WI38 (cell line): ENCODE measurements around the gene STXBP4.

ENCODE experiments used
- H3K4me3 ChIP-seq: 2 replicates; pipeline ENCODE4 v1.5.1; 2011; ENCODE audit warnings: low read depth, mild to moderate bottlenecking, control low read depth, low read length
- TF ChIP-seq, protein P1 (sequence below): IDR thresholded peaks from 2 replicates; pipeline ENCODE4 v1.5.1; 2012; ENCODE audit warnings: low read depth, mild to moderate bottlenecking, control low read depth, low read length

STXBP4 gene, protein sequence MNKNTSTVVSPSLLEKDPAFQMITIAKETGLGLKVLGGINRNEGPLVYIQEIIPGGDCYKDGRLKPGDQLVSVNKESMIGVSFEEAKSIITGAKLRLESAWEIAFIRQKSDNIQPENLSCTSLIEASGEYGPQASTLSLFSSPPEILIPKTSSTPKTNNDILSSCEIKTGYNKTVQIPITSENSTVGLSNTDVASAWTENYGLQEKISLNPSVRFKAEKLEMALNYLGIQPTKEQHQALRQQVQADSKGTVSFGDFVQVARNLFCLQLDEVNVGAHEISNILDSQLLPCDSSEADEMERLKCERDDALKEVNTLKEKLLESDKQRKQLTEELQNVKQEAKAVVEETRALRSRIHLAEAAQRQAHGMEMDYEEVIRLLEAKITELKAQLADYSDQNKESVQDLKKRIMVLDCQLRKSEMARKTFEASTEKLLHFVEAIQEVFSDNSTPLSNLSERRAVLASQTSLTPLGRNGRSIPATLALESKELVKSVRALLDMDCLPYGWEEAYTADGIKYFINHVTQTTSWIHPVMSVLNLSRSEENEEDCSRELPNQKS

DNA sequence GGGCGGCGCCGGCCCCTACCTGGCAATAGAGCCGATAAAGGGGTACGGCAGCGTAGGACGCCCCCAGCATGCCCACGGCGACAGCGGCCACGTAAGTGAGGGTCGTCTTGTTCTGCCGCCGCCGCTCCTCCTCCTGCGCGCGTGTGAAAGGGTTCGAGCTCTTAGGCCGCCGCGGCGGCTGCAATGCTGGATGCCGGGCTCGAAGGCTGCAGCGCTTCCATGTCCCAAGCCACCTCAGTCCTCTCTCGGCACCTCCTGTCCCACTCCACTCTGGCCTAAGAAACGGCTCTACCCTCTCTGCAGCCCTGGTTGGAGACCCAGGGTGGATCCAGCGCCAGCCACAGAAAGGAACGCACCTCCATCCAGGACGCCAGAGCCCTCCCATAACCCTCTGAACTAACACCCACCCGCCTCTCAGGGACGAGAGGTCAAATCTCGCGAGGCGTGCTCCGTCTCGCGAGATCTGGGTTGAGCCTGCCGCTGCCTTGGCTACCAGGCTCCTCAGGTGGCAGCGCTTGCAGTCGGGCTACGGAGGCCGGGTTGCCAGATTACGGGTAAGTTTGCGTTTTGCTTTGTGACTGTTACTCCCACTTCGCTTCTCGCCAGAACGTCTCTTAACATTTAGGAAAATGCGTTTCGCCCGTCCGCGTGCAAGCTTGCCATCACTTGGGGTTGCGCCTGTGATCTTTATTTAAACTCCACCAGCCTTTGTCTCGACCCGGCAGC lies at the start of gene STXBP4, which contains the start of gene COX11:
STXBP4 (plus strand) TSS at position 504 of the 726 bp plus-strand sequence. CDS start 17,455 bp downstream, outside the sequence.
COX11 (minus strand) TSS at position 393 of the 726 bp plus-strand sequence; CDS start at position 385, 8 bp downstream.
- H3K4me3 ChIP-seq: peak within 1 kb of the TSS; percentile 97
- TF ChIP-seq, protein P1, sequence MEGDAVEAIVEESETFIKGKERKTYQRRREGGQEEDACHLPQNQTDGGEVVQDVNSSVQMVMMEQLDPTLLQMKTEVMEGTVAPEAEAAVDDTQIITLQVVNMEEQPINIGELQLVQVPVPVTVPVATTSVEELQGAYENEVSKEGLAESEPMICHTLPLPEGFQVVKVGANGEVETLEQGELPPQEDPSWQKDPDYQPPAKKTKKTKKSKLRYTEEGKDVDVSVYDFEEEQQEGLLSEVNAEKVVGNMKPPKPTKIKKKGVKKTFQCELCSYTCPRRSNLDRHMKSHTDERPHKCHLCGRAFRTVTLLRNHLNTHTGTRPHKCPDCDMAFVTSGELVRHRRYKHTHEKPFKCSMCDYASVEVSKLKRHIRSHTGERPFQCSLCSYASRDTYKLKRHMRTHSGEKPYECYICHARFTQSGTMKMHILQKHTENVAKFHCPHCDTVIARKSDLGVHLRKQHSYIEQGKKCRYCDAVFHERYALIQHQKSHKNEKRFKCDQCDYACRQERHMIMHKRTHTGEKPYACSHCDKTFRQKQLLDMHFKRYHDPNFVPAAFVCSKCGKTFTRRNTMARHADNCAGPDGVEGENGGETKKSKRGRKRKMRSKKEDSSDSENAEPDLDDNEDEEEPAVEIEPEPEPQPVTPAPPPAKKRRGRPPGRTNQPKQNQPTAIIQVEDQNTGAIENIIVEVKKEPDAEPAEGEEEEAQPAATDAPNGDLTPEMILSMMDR: 0 out of 2 replicates have a peak, but pooled peaks have one; percentile 31

DNA sequence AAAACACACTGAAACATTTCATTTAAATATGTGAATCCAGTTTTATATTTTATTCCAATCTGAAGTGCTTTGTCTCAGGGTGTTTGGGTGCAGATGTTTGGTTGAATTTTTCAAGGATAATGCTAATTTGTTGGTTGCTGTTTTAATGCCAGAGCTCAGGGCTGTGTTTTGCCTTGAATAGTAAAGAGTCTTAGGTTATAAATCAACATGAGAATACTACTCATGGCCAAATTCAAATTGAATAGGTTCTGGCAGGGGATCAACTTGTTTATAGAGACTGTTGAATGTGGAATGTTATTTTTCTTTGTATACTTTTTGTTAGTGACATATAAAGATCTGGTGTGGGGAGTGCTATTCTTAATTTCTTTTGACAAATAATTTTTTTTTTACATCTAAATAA lies 49.1 kb upstream of the STXBP4 start:
- TF ChIP-seq, protein P1: no peak
- no peak overlapping the region for H3K4me3 ChIP-seq

DNA sequence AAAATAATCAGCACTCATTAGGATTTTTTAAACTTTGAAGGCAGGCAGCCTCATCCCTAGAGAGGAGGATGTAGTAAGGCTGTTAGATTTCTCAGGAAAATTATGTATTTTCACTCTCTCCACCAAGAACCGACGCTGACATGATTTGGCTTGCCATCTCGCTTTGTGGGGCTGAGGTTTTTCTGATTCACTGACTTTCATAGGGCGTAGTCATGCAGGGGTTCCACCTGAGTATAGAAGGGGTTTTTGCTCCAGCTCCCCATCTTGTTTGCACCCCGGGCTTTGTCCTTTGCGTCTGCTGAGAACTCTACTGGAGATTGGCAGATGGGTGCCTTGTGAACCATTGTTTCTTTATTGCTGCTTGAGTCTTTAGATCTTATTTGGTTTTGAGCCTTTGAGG lies 47.7 kb upstream of the STXBP4 start:
- no peak overlapping the region for H3K4me3 ChIP-seq
- TF ChIP-seq, protein P1: no peak

DNA sequence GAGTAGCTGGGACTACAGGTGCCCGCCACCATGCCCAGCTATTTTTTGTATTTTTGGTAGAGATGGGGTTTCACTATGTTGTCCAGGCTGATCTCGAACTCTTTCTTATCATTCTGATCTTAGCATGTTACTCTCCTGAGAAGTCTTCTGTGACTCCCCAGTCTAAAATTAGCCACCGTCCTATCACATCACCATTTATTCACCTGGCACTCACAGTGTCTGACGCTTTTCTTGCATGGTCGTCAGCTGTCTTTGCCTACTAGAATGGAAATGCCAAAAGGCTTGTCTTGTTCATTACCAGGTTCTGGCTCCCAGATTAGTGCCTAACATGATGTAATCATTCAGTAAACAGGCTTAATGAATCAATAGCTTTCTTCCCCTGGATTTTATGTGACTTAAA lies 44.2 kb upstream of the STXBP4 start:
- no peak overlapping the region for H3K4me3 ChIP-seq
- TF ChIP-seq, protein P1: no peak

DNA sequence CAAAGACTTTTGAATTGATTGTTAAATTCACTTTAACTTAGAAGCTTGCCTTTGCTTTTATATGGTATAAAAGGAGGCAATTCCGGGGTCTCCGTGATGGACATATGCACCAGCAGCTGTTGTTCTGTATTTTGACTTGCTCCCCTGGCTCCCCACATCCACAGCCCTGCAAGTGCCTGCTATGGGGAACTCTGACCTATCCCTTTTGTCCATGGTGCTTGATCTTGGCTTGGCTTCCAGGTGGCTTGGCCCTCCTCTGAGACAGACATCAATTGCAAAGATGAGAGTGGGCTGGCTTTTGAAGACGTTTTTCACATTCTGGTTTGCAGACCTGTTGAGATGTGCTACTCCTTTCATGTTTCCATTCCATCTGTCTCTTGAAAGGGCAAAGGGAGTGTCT lies 41.0 kb upstream of the STXBP4 start:
- no peak overlapping the region for H3K4me3 ChIP-seq
- TF ChIP-seq, protein P1: no peak

DNA sequence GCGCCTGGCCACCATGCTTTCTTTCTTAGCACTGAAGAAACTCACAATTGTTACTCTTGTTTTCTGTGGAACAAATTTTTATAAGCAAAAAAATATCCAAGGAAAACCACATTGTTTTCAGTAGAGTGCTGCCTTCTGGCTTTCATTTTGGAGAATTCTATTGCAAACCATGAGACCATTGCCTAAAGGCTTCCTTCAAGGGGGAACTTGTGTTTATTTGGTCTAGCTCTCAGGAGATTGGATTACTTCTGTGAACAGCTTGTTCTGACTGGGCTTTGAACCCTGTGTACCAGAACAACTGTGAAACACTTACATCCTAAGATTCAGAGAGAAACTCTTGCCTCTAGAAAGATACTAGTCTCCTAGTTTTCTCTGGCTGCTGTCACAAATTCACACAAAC lies 35.9 kb upstream of the STXBP4 start:
- TF ChIP-seq, protein P1: no peak

More for the DNA sequence above, 35.9 kb upstream of the STXBP4 start:
- H3K4me3 ChIP-seq: no peak overlapping the region
